Trophoblast cell (in vitro differentiated cells and primary cell): Measurements from ENCODE around the gene LMF2.

Experiments used
- DNase-seq, 2 donors: peaks; one replicate each; pipeline ENCODE4 v3.0.0-alpha.2; 2016
- H2AFZ ChIP-seq: 2 replicates; pipeline ENCODE4 v1.6.1; 2013; ENCODE audit warnings: low read length, moderate library complexity, mild to moderate bottlenecking; ENCODE audit not compliant: insufficient read depth, poor library complexity
- H2AK5ac ChIP-seq: 2 replicates; pipeline ENCODE4 v1.6.1; 2013; ENCODE audit warnings: mild to moderate bottlenecking, low read length
- H2BK120ac ChIP-seq: 2 replicates; pipeline ENCODE4 v1.6.1; 2013; ENCODE audit warnings: low read length, mild to moderate bottlenecking, moderate library complexity; ENCODE audit not compliant: insufficient read depth, poor library complexity
- H2BK12ac ChIP-seq: 2 replicates; pipeline ENCODE4 v1.6.1; 2013; ENCODE audit warnings: mild to moderate bottlenecking, low read length, moderate library complexity
- H2BK5ac ChIP-seq: 2 replicates; pipeline ENCODE4 v1.6.1; 2013; ENCODE audit warnings: low read length, low read depth, moderate library complexity, mild to moderate bottlenecking; ENCODE audit not compliant: poor library complexity
- H3K14ac ChIP-seq: 2 replicates; pipeline ENCODE4 v1.6.1; 2013; ENCODE audit warnings: mild to moderate bottlenecking, low read length
- H3K18ac ChIP-seq: 2 replicates; pipeline ENCODE4 v1.6.1; 2013; ENCODE audit warnings: mild to moderate bottlenecking, low read length
- H3K23ac ChIP-seq: 2 replicates; pipeline ENCODE4 v1.6.1; 2013; ENCODE audit warnings: low read length
- H3K27ac ChIP-seq: 2 replicates; pipeline ENCODE4 v1.5.1; 2013; ENCODE audit warnings: low read depth, mild to moderate bottlenecking, inconsistent platforms, low read length, moderate library complexity
- H3K27me3 ChIP-seq: 2 replicates; pipeline ENCODE4 v1.6.1; 2013; ENCODE audit warnings: inconsistent platforms, mild to moderate bottlenecking, low read length, moderate library complexity; ENCODE audit not compliant: insufficient read depth
- H3K36me3 ChIP-seq, 2 experiments: 1 replicate in 1 of 2; 2 replicates in 1 of 2; pipeline ENCODE4 v1.6.1; 2013; ENCODE audit warnings: low read length in 2 of 2, mild to moderate bottlenecking in 2 of 2, moderate library complexity in 1 of 2; ENCODE audit not compliant: insufficient read depth in 2 of 2, control insufficient read depth in 1 of 2
- H3K4ac ChIP-seq: 2 replicates; pipeline ENCODE4 v1.6.1; 2013; ENCODE audit warnings: low read depth, mild to moderate bottlenecking, low read length, moderate library complexity
- H3K4me1 ChIP-seq, 2 experiments: 1 replicate in 1 of 2; 2 replicates in 1 of 2; pipeline ENCODE4 v1.6.1; 2013; ENCODE audit warnings: low read length in 2 of 2, mild to moderate bottlenecking in 2 of 2, moderate library complexity in 1 of 2; ENCODE audit not compliant: insufficient read depth in 2 of 2, control insufficient read depth in 1 of 2
- H3K4me2 ChIP-seq: 2 replicates; pipeline ENCODE4 v1.6.1; 2013; ENCODE audit warnings: inconsistent platforms, mild to moderate bottlenecking, low read length, moderate library complexity
- H3K4me3 ChIP-seq: 2 replicates; pipeline ENCODE4 v1.5.1; 2013; ENCODE audit warnings: mild to moderate bottlenecking, low read depth, low read length, inconsistent platforms
- H3K79me1 ChIP-seq: one replicate; pipeline ENCODE4 v1.6.1; 2013; ENCODE audit warnings: low read length
- H3K79me2 ChIP-seq: 2 replicates; pipeline ENCODE4 v1.6.1; 2013; ENCODE audit warnings: low read length, mild to moderate bottlenecking; ENCODE audit not compliant: control insufficient read depth, insufficient read depth, poor library complexity
- H3K9ac ChIP-seq: 2 replicates; pipeline ENCODE4 v1.6.1; 2013; ENCODE audit warnings: mild to moderate bottlenecking, low read length
- H3K9me3 ChIP-seq: 2 replicates; pipeline ENCODE4 v1.6.1; 2013; ENCODE audit warnings: low read depth, mild to moderate bottlenecking, control low read depth, inconsistent platforms, low read length; ENCODE audit not compliant: insufficient read depth
- H4K12ac ChIP-seq: 2 replicates; pipeline ENCODE4 v1.6.1; 2013; ENCODE audit warnings: low read depth, mild to moderate bottlenecking, low read length, moderate library complexity
- H4K8ac ChIP-seq: 2 replicates; pipeline ENCODE4 v1.6.1; 2013; ENCODE audit warnings: low read depth, mild to moderate bottlenecking, low read length, moderate library complexity
- H4K91ac ChIP-seq: one replicate; pipeline ENCODE4 v1.6.1; 2013; ENCODE audit warnings: low read depth, mild to moderate bottlenecking, low read length, moderate library complexity
- WGBS: extraction: QIAGEN DNeasy Blood & Tissue Kit; methylation state at CpG from one replicate; pipeline ENCODE4 v1.1.7; 2013; ENCODE audit warnings: missing lambda C conversion rate; ENCODE audit not compliant: insufficient read length, insufficient coverage; ENCODE audit errors: extremely low coverage; 5-methylcytosine and 5-hydroxymethylcytosine counted together

Gene LMF2

GRCh38 chr22:50473855-50474671, 33.4 kb downstream of the LMF2 start:
- no peak overlapping the region for H3K27ac ChIP-seq
- no peak overlapping the region for H2BK120ac ChIP-seq
- no peak overlapping the region for H3K23ac ChIP-seq
- no peak overlapping the region for H2BK5ac ChIP-seq
- WGBS: no CpG with 5 or more reads among the region's 62 CpGs
- DNase-seq: peak in 1 of 2 donors; percentile 59
- H3K79me2 ChIP-seq: peaks cover 24% of the 10 kb centered on the region
- no peak overlapping the region for H4K12ac ChIP-seq
- no peak overlapping the region for H2AK5ac ChIP-seq
- H3K4ac ChIP-seq: peak overlapping the region; percentile 63
- H3K36me3 ChIP-seq: peaks cover 3 to 4% of the 10 kb centered on the region in 2 experiments
- no peak overlapping the region for H4K8ac ChIP-seq
- H3K4me1 ChIP-seq: peaks cover 28 to 36% of the 10 kb centered on the region in 2 experiments
- peak overlapping the region; percentile 21 for H3K18ac ChIP-seq
- no peak overlapping the region for H4K91ac ChIP-seq
- H3K4me3 ChIP-seq: peak overlapping the region; percentile 89
- H3K79me1 ChIP-seq: peaks cover 6% of the 10 kb centered on the region
- H3K27me3 ChIP-seq: no peaks in the 10 kb centered on the region
- H3K4me2 ChIP-seq: peak overlapping the region; percentile 80
- H3K9me3 ChIP-seq: no peaks in the 10 kb centered on the region
- H2BK12ac ChIP-seq: no peak overlapping the region
- H3K14ac ChIP-seq: no peak overlapping the region
- H2AFZ ChIP-seq: no peak overlapping the region
- H3K9ac ChIP-seq: peak overlapping the region; percentile 55

GRCh38 chr22:50473088-50473487, 34.4 kb downstream of the LMF2 start:
- Histone ChIP-seq H3K9me3 (no peaks in the 10 kb centered on the region), H4K8ac (no peak overlapping the region), H3K27me3 (no peaks in the 10 kb centered on the region), H2BK120ac (no peak overlapping the region), H3K4ac (peak overlapping the region; percentile 63), H3K23ac (no peak overlapping the region), H3K9ac (no peak overlapping the region), H2AK5ac (no peak overlapping the region), H2AFZ (no peak overlapping the region), H3K4me1 (peaks cover 28 to 36% of the 10 kb centered on the region in 2 experiments), H4K12ac (no peak overlapping the region), H3K36me3 (peaks cover 5 to 6% of the 10 kb centered on the region in 2 experiments), H4K91ac (no peak overlapping the region), H2BK5ac (no peak overlapping the region), H3K14ac (no peak overlapping the region), H3K4me3 (no peak overlapping the region), H3K27ac (no peak overlapping the region), H3K18ac (peak overlapping the region; percentile 24), H3K79me2 (peaks cover 24% of the 10 kb centered on the region), H3K4me2 (no peak overlapping the region), H3K79me1 (peaks cover 6% of the 10 kb centered on the region), H2BK12ac (no peak overlapping the region)
- DNase-seq: peak in 1 of 2 donors; percentile 67
- WGBS: no CpG with 5 or more reads among the region's 6 CpGs

GRCh38 chr22:50471962-50472361, 35.5 kb downstream of the LMF2 start:
- Histone ChIP-seq H3K4me3 (no peak overlapping the region), H4K8ac (no peak overlapping the region)

GRCh38 chr22:50471197-50471847, 36.2 kb downstream of the LMF2 start:
- Histone ChIP-seq H2AK5ac (no peak overlapping the region), H2BK120ac (no peak overlapping the region), H3K4me1 (peaks cover 24 to 36% of the 10 kb centered on the region in 2 experiments), H3K4me3 (no peak overlapping the region), H4K91ac (no peak overlapping the region), H2AFZ (no peak overlapping the region), H3K9ac (no peak overlapping the region), H3K36me3 (peaks cover 21 to 22% of the 10 kb centered on the region in 2 experiments), H3K79me1 (peaks cover 6% of the 10 kb centered on the region), H2BK12ac (no peak overlapping the region), H3K14ac (no peak overlapping the region), H3K4me2 (no peak overlapping the region), H3K27me3 (no peaks in the 10 kb centered on the region), H2BK5ac (no peak overlapping the region), H3K23ac (no peak overlapping the region), H3K9me3 (no peaks in the 10 kb centered on the region), H4K12ac (no peak overlapping the region), H4K8ac (no peak overlapping the region), H3K4ac (peak overlapping the region; percentile 27), H3K79me2 (peaks cover 24% of the 10 kb centered on the region), H3K27ac (no peak overlapping the region), H3K18ac (peak overlapping the region; percentile 27)
- WGBS: no CpG with 5 or more reads among the region's 21 CpGs
- DNase-seq: no peak

More at GRCh38 chr22:50471962-50472361, 35.5 kb downstream of the LMF2 start:
- Histone ChIP-seq H3K27me3 (no peaks in the 10 kb centered on the region), H2AFZ (no peak overlapping the region), H4K12ac (no peak overlapping the region), H4K91ac (no peak overlapping the region), H3K79me1 (peaks cover 6% of the 10 kb centered on the region), H3K4me2 (no peak overlapping the region), H3K36me3 (peaks cover 15 to 16% of the 10 kb centered on the region in 2 experiments), H3K4me1 (peaks cover 27 to 36% of the 10 kb centered on the region in 2 experiments), H2AK5ac (no peak overlapping the region), H3K9me3 (no peaks in the 10 kb centered on the region), H3K4ac (no peak overlapping the region), H2BK120ac (no peak overlapping the region), H3K23ac (no peak overlapping the region), H3K9ac (no peak overlapping the region), H3K18ac (no peak overlapping the region), H3K14ac (no peak overlapping the region), H2BK12ac (no peak overlapping the region), H3K27ac (no peak overlapping the region), H2BK5ac (no peak overlapping the region), H3K79me2 (peaks cover 24% of the 10 kb centered on the region)
- peak; percentile 97 for DNase-seq
- no CpG with 5 or more reads among the region's 5 CpGs for WGBS
